ENCODE results near the gene SERINC5.
"Not testable (repeated sequence)": the region's sequence is repeated elsewhere in the genome, so short reads cannot be mapped to it uniquely, and the experiment has no call there.

SERINC5 gene

DNA sequence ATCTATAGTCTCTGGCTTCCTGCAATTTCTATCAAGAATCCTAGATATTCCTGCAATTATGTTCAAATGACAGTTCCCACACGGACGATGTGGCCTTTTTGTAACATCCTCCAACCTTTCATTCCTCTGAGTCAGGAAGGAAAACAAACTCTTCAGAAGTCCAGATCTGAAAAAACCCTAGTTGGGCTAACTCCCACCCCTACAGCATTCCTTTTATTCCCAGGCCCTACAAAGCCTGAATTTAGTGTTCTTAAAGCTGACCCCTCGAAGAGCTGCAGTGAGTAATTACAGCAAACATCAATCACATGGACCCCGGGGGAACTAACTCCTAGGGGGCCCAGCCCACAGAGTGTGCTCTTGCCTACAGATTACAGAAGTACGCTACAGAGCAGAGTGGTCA is 99.7 kb downstream of the SERINC5 start:
- Histone ChIP-seq H3K4me3 (ENCODE audit: low read length) (no peak overlapping the region), H2AFZ (ENCODE audit: low read depth, low read length) (no peak overlapping the region), H3K36me3 (ENCODE audit: insufficient read depth, low read length) (no peaks in the 10 kb centered on the region), H3K4me1 (ENCODE audit: insufficient read depth, low read length) (peaks cover 4% of the 10 kb centered on the region), H3K9me3 (ENCODE audit: low read length) (no peaks in the 10 kb centered on the region), H3K27me3 (ENCODE audit: insufficient read depth, low read length) (no peaks in the 10 kb centered on the region)

DNA sequence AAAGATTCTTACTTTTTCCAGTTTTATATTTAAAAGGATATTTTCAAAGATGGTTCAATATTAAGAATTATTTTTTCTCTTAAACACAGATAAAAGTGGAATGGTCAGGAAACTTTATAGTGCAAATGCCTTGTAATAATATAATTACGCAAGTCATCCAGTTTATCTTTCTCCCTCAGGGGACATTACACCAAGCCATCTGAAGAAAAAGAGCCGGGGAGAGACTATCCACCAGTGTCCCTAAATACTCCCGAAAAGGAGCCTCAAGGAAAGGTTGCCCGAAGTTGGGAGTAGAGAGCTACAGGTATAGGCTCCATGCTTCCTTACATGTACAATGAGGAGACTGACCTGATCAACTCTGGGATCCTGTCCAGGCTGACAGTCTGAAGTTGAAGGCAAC is 101.1 kb downstream of the SERINC5 start:
- Histone ChIP-seq H3K9me3 (ENCODE audit: low read length) (no peaks in the 10 kb centered on the region), H3K4me1 (ENCODE audit: insufficient read depth, low read length) (peaks cover 7% of the 10 kb centered on the region), H2AFZ (ENCODE audit: low read depth, low read length) (no peak overlapping the region), H3K36me3 (ENCODE audit: insufficient read depth, low read length) (no peaks in the 10 kb centered on the region), H3K4me3 (ENCODE audit: low read length) (no peak overlapping the region), H3K27me3 (ENCODE audit: insufficient read depth, low read length) (no peaks in the 10 kb centered on the region)

DNA sequence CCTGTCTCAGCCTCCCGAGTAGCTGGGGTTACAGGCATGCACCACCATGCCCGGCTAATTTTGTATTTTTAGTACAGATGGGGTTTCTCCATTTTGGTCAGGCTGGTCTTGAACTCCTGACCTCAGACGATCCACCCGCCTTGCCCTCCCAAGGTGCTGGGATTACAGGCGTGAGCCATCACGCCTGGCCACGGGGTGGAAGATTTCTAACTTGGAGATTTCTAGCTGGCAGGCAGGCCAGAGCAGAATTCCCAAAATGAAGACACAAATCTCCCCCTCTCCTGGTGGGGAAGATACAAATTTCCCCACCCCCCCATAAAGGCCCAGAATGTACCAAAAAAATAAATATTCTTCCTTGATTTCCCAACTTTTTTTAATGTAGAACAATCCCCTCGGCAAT is 101.6 kb downstream of the SERINC5 start:
- H2AFZ ChIP-seq (ENCODE audit: low read depth, low read length); H3K9me3 ChIP-seq (ENCODE audit: low read length); H3K4me3 ChIP-seq (ENCODE audit: low read length); H3K27me3 ChIP-seq (ENCODE audit: insufficient read depth, low read length); H3K36me3 ChIP-seq (ENCODE audit: insufficient read depth, low read length): not testable (repeated sequence)
- peaks cover 12% of the 10 kb centered on the region for H3K4me1 ChIP-seq (ENCODE audit: insufficient read depth, low read length)

DNA sequence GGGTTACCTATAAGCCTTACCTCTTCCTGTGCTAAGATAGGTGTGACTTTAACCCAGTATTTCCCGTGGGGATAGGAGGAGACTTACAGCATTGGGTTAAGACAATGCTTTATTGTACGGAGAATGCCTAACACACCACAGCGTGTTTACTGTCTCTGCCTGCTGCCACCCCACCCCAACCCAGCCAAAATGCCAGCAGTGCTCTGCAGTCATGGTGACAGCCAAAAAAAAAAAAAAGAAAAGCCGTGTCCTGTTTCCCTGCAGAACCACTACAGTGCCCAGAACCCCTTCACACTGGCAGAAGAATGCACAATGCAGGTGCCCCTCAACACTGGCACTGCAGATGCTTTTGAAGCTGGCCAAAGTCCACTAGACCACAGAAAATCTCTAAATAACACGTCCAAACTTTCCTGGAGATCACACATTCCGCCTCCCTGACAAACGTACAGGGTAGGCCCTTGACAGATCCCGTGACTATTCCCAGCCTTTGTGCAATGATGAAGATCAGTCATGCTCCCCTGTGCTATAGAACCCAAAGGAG is 102.2 kb downstream of the SERINC5 start:
- Histone ChIP-seq H3K36me3 (ENCODE audit: insufficient read depth, low read length) (no peaks in the 10 kb centered on the region), H2AFZ (ENCODE audit: low read depth, low read length) (no peak overlapping the region), H3K27me3 (ENCODE audit: insufficient read depth, low read length) (no peaks in the 10 kb centered on the region), H3K4me3 (ENCODE audit: low read length) (no peak overlapping the region), H3K4me1 (ENCODE audit: insufficient read depth, low read length) (peaks cover 16% of the 10 kb centered on the region), H3K9me3 (ENCODE audit: low read length) (no peaks in the 10 kb centered on the region)

DNA sequence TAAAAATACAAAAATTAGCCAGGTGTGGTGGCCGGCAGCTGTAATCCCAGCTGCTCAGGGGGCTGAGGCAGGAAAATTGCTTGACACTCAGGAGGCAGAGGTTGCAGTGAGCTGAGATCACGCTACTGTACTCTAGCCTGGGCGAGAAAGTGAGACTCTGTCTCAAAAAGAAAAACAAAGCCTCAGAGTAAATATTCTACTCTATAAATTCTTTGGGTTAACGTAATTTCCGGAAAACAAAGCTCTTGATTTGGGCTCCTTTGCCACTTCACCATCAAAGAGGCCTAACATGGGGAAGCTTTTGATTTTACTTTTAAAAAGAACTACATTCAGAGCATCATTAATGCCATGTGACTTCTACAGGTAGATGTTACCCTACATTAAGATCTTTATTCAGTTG is 103.1 kb downstream of the SERINC5 start:
- no peaks in the 10 kb centered on the region for H3K9me3 ChIP-seq (ENCODE audit: low read length)

DNA sequence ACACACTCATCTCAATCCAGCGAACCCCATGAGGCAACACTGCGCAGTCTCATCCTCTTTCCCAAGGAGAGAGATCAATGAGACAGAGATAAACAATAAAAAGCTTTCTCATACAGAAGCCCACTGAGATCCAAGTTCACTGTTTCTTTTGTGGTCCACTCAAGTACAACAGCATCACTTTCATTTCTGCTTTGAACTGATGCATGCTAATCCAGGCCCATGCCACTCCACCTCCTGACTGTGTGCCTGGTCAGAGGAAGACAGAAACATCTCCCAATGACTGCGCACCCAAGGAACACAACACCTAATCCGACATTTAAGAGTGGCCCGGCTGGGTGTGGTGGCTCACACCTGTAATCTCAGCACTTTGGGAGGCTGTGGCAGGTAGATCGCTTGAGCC is 104.0 kb downstream of the SERINC5 start:
- Histone ChIP-seq H3K36me3 (ENCODE audit: insufficient read depth, low read length) (no peaks in the 10 kb centered on the region), H3K4me3 (ENCODE audit: low read length) (no peak overlapping the region), H3K9me3 (ENCODE audit: low read length) (no peaks in the 10 kb centered on the region), H2AFZ (ENCODE audit: low read depth, low read length) (no peak overlapping the region), H3K27me3 (ENCODE audit: insufficient read depth, low read length) (no peaks in the 10 kb centered on the region), H3K4me1 (ENCODE audit: insufficient read depth, low read length) (peaks cover 22% of the 10 kb centered on the region)

More for the DNA sequence above, 103.1 kb downstream of the SERINC5 start:
- Histone ChIP-seq H3K36me3 (ENCODE audit: insufficient read depth, low read length) (no peaks in the 10 kb centered on the region), H3K4me1 (ENCODE audit: insufficient read depth, low read length) (peaks cover 21% of the 10 kb centered on the region), H3K27me3 (ENCODE audit: insufficient read depth, low read length) (no peaks in the 10 kb centered on the region), H3K4me3 (ENCODE audit: low read length) (no peak overlapping the region), H2AFZ (ENCODE audit: low read depth, low read length) (no peak overlapping the region)

DNA sequence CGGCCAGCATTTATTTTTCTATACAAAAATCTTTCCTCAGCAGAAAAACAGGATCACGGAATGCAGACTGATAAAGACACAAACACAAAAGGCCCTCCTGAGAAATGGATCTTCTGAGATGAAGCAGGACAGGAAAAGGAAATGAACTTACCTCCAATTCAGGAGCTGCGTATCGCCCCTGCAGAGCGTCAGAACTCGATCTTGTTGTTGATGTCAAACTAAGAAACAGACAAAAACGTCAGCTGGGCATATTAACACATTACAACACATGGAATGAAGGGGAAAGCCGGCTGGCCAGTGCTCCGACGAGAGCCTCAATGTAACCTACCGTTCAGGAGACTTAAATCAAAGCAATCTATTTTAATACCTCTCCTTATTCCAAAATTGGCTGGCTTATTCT is 105.1 kb downstream of the SERINC5 start:
- H3K9me3 ChIP-seq (ENCODE audit: low read length), result no peaks in the 10 kb centered on the region
- peaks cover 18% of the 10 kb centered on the region for H3K4me1 ChIP-seq (ENCODE audit: insufficient read depth, low read length)
- H3K36me3 ChIP-seq (ENCODE audit: insufficient read depth, low read length), result no peaks in the 10 kb centered on the region
- H2AFZ ChIP-seq (ENCODE audit: low read depth, low read length), result no peak overlapping the region
- no peak overlapping the region for H3K4me3 ChIP-seq (ENCODE audit: low read length)
- no peaks in the 10 kb centered on the region for H3K27me3 ChIP-seq (ENCODE audit: insufficient read depth, low read length)

DNA sequence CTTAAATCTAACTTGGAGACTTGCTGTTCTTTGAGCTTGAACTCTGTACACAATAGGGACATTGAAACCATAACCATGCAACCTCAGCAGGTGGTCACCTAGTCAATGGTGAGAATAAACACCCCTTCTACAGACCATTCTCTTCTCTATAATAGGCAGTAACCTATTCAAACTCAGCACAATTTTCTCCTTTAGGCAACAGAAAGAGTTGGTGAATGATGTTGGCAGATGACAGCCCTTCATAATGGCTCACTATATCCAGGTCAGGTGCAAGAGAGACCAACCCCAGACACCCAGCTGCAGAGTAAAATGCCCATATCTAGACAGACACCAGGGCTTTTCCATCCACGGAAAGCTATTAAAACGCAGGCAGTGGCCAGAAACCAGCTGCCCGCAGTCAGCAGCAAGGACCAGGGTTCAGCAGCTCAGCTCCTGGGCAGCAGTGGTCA is 106.7 kb downstream of the SERINC5 start:
- H2AFZ ChIP-seq (ENCODE audit: low read depth, low read length), result no peak overlapping the region
- H3K36me3 ChIP-seq (ENCODE audit: insufficient read depth, low read length), result no peaks in the 10 kb centered on the region
- H3K4me3 ChIP-seq (ENCODE audit: low read length), result no peak overlapping the region
- H3K4me1 ChIP-seq (ENCODE audit: insufficient read depth, low read length), result peaks cover 18% of the 10 kb centered on the region
- H3K27me3 ChIP-seq (ENCODE audit: insufficient read depth, low read length), result no peaks in the 10 kb centered on the region
- H3K9me3 ChIP-seq (ENCODE audit: low read length), result no peaks in the 10 kb centered on the region

DNA sequence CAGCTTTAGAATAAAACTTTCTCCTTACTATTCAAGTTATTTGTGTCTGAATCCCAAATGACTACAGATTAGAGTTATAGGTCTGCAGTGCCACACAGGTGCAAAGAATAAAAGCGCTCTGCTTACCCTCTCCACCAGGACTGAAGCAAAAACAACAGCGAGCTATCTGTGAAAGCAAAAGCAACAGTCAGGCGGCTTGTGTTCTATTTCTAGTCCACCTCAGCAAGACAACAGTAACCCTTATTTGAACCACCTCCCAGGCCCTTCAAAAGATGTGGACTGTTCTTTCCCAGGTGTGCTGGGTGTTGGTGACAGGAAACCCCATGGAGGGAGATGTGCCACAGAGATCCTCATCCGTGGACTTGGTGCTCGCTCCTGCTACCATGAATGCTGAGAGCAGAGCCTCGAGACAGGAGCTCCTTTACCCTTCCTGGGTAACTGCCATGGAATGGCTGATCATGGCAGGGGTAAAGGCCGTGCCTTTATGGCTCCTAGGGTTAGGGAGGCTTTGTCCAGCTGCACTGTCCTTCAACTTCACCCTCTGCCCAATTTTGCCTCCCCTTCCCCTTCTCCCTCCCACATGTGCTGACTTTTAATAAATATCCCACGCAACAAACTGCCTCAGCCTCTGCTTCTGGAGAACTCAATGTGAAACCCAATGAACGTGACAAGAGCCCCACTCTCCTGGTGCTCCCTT is 108.6 kb downstream of the SERINC5 start:
- no peaks in the 10 kb centered on the region for H3K27me3 ChIP-seq (ENCODE audit: insufficient read depth, low read length)
- no peaks in the 10 kb centered on the region for H3K9me3 ChIP-seq (ENCODE audit: low read length)
- peaks cover 18% of the 10 kb centered on the region for H3K4me1 ChIP-seq (ENCODE audit: insufficient read depth, low read length)
- no peaks in the 10 kb centered on the region for H3K36me3 ChIP-seq (ENCODE audit: insufficient read depth, low read length)
- no peak overlapping the region for H3K4me3 ChIP-seq (ENCODE audit: low read length)
- H2AFZ ChIP-seq (ENCODE audit: low read depth, low read length), result no peak overlapping the region

DNA sequence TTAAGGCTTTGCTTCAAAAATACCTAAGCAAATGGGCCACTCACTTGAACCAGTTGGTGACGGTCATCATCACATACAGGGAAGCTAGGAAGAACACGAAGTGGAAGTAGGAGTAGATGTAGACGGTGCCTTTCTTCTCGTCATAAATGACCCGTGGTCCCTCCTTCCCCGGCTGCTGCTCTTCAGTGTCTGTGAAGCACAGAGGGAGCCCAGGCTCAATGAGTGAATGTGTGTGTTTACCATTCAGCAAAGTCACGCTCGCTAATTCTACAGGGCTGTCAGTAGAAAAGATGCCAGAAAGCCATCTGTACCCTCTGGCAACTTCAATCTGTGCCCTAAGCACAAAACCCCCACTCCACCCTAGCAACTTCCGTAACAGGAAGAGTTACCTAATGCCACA is 109.8 kb downstream of the SERINC5 start:
- Histone ChIP-seq H3K36me3 (ENCODE audit: insufficient read depth, low read length) (no peaks in the 10 kb centered on the region), H2AFZ (ENCODE audit: low read depth, low read length) (no peak overlapping the region), H3K9me3 (ENCODE audit: low read length) (no peaks in the 10 kb centered on the region), H3K27me3 (ENCODE audit: insufficient read depth, low read length) (no peaks in the 10 kb centered on the region), H3K4me1 (ENCODE audit: insufficient read depth, low read length) (peaks cover 26% of the 10 kb centered on the region), H3K4me3 (ENCODE audit: low read length) (no peak overlapping the region)

DNA sequence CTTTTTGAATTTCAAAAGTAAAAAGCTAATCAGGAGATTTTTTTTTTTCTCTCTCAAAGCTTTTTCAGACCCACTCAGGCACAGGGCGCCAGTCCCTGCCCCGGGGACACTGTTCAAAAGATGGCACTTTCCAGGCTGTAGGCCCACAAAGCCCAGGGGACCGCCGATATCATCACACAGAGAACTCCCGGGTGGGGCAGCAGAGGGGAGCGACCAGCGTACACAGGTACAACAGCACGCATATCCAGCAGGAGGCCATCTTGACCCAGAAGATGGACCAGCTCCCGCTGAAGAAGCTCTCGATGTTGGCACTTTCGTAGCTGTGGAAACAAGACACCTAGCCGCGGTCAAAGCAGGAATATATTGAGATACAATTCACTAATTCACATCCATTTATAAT is 112.4 kb downstream of the SERINC5 start:
- H3K4me1 ChIP-seq (ENCODE audit: insufficient read depth, low read length), result peaks cover 23% of the 10 kb centered on the region

DNA sequence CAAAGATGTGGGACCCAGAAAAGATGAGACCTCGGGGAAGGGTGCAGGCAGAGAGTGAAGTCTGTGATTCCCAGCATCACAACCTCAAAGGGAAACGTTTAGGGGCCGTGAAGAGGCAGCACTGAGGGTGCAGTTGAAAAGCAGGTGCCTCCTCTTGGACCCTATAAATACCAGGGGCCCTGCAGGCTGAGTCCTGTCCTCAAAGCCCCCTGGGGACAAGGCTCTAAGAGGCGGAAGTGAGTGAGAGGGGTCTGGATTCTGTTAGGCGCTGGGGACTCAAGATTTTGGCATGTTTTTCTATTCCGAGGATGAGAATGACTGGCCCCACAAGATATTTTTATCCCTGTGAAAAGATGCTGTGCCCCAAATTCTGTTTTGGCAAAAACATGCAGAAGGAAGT is 112.9 kb downstream of the SERINC5 start:
- H3K9me3 ChIP-seq (ENCODE audit: low read length), result no peaks in the 10 kb centered on the region
- peaks cover 21% of the 10 kb centered on the region for H3K4me1 ChIP-seq (ENCODE audit: insufficient read depth, low read length)
- no peak overlapping the region for H2AFZ ChIP-seq (ENCODE audit: low read depth, low read length)
- H3K27me3 ChIP-seq (ENCODE audit: insufficient read depth, low read length), result no peaks in the 10 kb centered on the region
- no peaks in the 10 kb centered on the region for H3K36me3 ChIP-seq (ENCODE audit: insufficient read depth, low read length)
- no peak overlapping the region for H3K4me3 ChIP-seq (ENCODE audit: low read length)

More for the DNA sequence above, 112.4 kb downstream of the SERINC5 start:
- Histone ChIP-seq H3K27me3 (ENCODE audit: insufficient read depth, low read length) (no peaks in the 10 kb centered on the region), H3K9me3 (ENCODE audit: low read length) (no peaks in the 10 kb centered on the region), H2AFZ (ENCODE audit: low read depth, low read length) (no peak overlapping the region), H3K36me3 (ENCODE audit: insufficient read depth, low read length) (no peaks in the 10 kb centered on the region), H3K4me3 (ENCODE audit: low read length) (no peak overlapping the region)

DNA sequence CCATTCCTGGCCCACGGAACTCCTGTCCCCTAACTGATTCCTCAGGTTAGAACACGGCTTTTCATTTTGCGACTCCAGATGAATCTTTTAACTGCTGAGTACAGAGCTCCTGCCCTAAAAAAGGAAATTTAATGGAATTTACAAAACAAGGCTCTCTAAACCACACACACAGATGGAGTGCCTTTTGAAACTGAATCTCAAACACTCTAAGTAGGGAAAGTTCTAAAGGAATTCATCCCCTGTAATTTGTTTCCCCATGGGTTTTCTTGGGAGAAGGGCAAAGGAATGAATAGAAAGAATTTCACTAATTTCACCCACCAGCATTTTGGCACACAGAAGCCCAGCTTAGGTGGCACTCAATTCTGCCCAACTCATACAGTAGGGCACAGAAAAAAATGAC is 114.2 kb downstream of the SERINC5 start:
- Histone ChIP-seq H3K4me3 (ENCODE audit: low read length) (no peak overlapping the region), H3K27me3 (ENCODE audit: insufficient read depth, low read length) (no peaks in the 10 kb centered on the region), H3K9me3 (ENCODE audit: low read length) (no peaks in the 10 kb centered on the region), H2AFZ (ENCODE audit: low read depth, low read length) (no peak overlapping the region), H3K4me1 (ENCODE audit: insufficient read depth, low read length) (peaks cover 19% of the 10 kb centered on the region), H3K36me3 (ENCODE audit: insufficient read depth, low read length) (no peaks in the 10 kb centered on the region)
